Hypothalamus (tissue), 51 donors: ENCODE data around the gene HPCAL1.
"Not testable (repeated sequence)": the region's sequence is repeated elsewhere in the genome, so short reads cannot be mapped to it uniquely, and the experiment has no call there.

ENCODE experiments used
- DNase-seq, 51 donors: peaks; one replicate each; lab custom pipeline; 2025; lab: John Stamatoyannopoulos, UW

The HPCAL1 gene

DNA sequence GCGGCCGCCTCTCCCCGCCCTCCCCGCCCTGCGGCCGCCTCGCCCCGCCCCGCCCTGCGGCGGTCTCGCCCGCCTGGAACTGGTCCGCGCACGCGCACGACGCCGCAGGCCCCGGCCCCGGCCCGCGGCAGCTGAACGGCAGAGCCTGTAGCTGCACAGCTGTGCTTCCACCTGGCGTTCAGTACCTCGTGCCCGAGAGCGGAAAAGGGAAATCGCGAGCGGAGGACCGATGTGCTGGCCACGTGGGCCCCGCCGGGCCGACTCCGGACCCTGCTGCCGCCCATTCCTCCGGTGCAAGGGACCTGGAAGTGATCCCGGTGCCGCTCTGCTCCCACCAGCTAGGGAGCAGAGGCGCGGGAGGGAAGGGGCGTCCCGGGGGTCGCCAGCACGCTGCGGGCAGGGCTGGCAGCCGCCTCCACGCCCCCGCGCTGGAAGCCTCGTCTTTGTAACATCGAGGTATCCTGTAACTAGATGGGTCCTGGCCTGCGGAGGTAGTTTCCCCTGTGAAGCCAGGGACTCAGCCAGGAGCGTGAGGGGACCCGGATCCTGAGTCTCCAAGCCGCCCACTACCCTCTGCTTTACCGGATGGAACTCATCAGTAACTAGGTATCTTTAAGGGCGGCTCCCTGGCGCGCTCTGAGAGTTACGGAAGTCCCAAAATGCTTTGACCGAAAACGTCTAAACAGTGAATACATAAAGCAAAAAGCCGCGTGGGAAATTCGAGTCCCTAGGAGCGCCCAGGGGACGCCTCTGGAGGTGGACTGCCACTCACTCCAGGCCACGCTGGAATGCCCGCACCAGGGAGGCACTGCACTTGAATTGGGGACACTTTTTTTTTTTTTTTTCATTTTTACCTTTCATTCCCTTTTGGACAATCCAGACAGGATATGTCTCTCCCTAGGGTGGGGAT lies 146.1 kb downstream of the HPCAL1 start:
- DNase-seq: peak in 42 of 51 donors; percentile 32 to 99 (median 94)

- DNase-seq: no peak
Measured at GRCh38 chr2:10449486-10449831, 146.8 kb downstream of the HPCAL1 start.

DNA sequence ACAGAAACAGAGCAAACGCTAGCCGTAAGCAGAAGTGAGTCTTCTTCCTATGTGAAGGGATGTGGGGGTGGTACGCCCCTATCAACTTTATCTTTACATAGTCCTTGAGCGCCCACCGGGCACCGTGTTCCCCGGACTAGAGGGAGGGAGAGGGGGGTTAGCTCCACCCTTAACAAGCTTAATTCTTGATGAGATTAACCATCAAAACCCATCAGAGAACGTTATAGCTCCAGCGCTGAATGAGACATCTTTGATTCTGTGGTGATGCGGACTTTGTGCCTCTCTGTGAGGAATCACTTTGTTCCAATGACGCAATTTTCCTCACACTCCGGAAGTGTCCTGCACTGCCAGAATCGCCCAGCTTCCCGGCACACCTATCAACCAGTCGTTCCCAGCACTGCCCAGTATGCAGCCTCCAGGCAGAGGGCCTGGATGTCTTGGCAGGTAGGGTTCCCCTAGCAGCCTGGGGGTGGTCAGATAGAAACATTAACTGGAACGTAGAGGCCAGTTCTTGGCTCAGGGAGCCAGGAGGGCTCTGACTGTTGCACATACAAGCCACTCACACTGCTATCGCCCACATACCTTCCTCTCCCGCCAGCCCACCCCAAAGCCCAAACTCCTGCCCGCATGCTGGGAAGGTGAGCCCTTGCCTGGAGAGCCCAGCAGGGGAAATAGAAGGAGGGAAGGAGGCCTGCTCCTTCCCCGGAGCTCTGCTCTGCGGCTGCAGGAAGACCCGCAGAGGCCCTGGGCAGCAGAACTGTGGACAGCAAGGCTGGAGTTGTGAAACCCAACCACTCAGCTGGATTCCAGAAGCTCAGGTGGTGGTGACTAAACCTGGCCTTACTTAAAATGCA lies 147.4 kb downstream of the HPCAL1 start:
- no peak for DNase-seq

GRCh38 chr2:10451819-10452218 lies 149.1 kb downstream of the HPCAL1 start:
- DNase-seq: no peak

DNA sequence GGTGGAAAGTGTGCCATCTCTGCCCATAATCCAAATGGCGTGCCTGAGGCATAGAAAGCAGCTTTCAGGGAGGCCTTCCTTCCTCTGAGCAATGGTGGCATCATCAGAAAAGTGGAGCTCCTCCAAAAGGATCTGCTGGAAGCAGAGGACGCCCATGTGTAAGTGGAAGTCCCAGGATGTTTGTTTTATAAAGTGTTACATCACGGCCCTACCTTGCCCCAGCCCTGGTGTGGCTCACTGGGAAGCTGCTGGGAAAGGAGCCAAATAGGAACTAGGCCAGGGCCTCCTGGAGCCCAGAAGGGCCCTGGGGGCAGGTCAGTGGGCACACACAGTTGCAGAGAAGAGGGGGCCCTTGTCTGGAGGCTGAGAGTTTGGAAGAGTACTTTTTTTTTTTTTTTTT lies 149.6 kb downstream of the HPCAL1 start:
- no peak for DNase-seq

GRCh38 chr2:10452956-10453904 lies 150.5 kb downstream of the HPCAL1 start:
- DNase-seq: no peak

DNA sequence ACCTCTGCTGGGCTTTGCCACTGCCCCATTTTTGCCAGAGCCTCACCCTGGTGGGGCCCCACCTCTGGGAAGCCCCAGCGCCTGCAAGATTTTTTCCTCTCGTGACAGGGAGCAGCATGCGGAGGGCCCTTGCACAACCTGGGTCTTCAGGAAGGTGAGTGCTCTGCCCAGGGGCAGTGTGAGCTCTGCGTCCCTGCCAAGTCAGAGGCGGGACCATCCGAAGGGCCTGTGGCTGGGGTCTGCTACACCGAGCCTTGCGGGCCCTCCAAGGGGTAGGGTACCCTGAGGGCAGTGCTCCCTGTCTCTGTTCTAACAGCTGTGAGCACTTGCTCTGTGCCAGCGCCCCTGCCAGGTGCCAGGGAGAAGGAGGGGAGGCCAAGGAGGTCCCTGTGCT lies 151.2 kb downstream of the HPCAL1 start:
- no peak for DNase-seq

GRCh38 chr2:10454505-10454904 lies 151.8 kb downstream of the HPCAL1 start:
- DNase-seq: no peak

GRCh38 chr2:10457195-10457594 lies 154.5 kb downstream of the HPCAL1 start:
- DNase-seq: not testable (repeated sequence)

DNA sequence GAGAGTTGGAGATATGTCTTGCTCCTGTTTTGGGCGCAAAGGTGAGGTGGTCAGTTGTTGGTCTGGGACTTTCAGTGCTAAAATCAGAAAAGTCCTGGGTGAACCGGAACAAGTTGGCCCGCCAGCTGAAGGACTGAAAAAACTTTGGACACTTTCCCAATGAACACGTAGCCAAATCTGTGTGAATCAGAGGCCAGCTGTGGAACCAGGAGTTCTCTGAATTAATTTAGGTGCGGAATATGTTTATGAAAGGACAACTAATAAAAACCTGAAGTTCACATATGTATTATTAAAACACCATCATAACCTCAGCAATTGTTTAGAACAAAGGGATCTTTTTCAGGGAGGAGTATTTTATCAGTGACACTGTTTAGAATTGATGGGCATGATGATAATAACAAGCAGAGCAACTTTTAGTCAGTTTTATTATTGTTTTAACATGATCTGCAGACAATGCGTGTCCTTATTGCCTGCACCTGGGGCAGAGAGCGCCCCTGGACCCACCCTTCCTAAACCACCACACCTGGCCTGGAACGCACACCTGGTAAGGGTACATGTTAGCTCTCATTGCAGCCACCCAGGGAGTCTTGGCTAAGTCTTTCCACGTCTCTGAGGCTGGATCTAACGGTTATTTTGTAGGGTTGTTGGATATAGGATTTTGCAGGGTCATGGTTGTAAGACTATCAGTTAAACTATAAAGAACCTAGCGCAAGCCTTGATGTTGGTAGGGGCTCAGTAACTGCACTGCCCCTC lies 155.3 kb downstream of the HPCAL1 start:
- DNase-seq: no peak

GRCh38 chr2:10460366-10460796 lies 157.7 kb downstream of the HPCAL1 start:
- DNase-seq: no peak

- DNase-seq: no peak
Measured at GRCh38 chr2:10462178-10463083, 159.7 kb downstream of the HPCAL1 start.

DNA sequence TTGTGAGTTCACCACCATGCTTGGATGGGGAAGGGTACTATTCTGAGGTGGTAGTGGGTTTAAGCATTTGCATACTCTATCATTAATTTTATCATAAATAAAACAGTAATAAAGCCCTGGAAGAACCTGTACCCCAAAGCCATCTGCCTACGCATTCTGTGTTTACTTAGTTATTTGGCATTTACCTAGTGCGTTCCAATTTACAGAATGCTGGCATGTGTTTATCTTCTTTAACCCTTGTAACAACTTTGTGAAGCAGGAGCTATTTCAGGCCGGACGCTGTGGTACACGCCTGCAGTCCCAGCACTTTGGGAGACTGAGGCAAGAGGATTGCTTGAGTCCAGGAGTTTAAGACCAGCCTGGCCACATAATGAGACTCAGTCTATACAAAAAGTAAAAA lies 163.2 kb downstream of the HPCAL1 start:
- DNase-seq: no peak

GRCh38 chr2:10466801-10467200 lies 164.1 kb downstream of the HPCAL1 start:
- DNase-seq: no peak

- no peak for DNase-seq
Measured at GRCh38 chr2:10467401-10467800, 164.7 kb downstream of the HPCAL1 start.

DNA sequence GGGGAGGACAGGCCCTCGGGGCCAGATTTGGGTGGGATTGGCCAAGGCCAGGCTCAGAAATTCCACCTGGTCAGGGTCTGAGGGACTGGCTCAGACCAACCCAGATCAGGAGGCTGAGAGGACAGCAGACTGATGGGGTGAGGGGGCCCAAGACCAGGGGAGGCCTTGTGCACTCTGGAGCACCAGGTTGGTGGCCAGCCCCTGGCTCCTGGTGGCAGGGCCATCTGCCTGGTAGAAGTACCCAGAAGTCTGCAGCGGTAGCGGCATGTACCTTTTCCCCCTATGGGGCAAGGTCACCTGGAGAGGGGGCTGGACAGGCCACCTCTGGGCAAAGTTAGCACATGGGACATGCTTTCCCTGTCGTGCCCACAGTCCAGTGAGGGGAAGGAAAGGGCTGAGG lies 166.6 kb downstream of the HPCAL1 start:
- no peak for DNase-seq

- DNase-seq: no peak
Measured at GRCh38 chr2:10469955-10470608, 167.4 kb downstream of the HPCAL1 start.

DNA sequence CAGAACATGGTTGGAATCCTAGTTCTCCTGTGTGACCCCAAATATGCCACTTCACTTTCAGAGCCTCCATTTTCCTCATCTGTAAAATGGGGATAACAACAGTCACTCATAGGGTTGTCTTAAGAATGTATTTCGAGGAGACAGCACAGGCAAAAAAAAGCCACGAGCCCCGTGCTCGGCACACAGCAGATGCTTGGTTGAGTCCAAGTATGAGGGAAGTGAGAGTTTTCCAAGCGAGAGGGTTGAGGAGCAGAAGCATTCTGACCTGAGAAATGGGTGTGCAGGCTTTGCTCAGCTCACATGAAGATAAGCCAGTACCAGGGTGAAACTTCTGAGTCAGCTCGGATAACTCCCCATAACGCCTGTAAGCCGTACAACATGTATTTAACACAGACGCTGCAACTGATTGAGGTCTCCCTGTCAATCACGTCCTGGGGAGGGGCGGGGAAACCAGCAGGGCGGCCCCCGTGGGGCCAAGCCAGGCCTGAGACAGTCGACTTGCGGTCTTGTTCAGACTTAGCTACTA lies 168.4 kb downstream of the HPCAL1 start:
- no peak for DNase-seq
